AG04450 (cell line): ENCODE data around the gene LTBR. TPM values are rescaled to one million over a fixed set of nuclear protein-coding genes. Genes with fewer than 3 reads are reported as not detected.

Experiments
- CTCF ChIA-PET: fragments of 300-600, 350-600 bp; formaldehyde crosslinking; extraction: SDS; loops from one replicate; lab custom pipeline; 2022; ENCODE audit warnings: antibody characterized with exemption, inconsistent platforms; lab: Charles Lee
- POLR2A ChIA-PET: fragments of 350-600 bp; formaldehyde crosslinking; extraction: SDS; loops from one replicate; lab custom pipeline; 2021; ENCODE audit warnings: antibody characterized with exemption, inconsistent platforms; lab: Yijun Ruan, JAX
- DNase-seq: peaks from one replicate; pipeline ENCODE4 v3.0.0-alpha.2; 2011; ENCODE audit warnings: low read depth, low spot score
- H3K27ac ChIP-seq: one replicate; pipeline ENCODE4 v1.5.1; 2012; ENCODE audit warnings: low read depth, low read length, control low read depth
- H3K27me3 ChIP-seq: one replicate; pipeline ENCODE4 v1.6.0; 2012; ENCODE audit warnings: low read length; ENCODE audit not compliant: control insufficient read depth, insufficient read depth
- H3K4me3 ChIP-seq: 2 replicates; pipeline ENCODE4 v1.5.1; 2011; ENCODE audit warnings: mild to moderate bottlenecking, low read depth, low read length, control low read depth
- H3K9me3 ChIP-seq: 2 replicates; pipeline ENCODE4 v1.5.1; 2012; ENCODE audit warnings: low read length; ENCODE audit not compliant: control insufficient read depth, insufficient read depth
- polyA plus RNA-seq: library from polyadenylated mRNA; depleted of rRNA; stranded (reverse); fragments of >200 nt; gene quantifications from 2 replicates; pipeline ENCODE4 v1.2.3, GENCODE V29; 2011; rRNA removed
- small RNA-seq: library from RNA; depleted of rRNA; stranded (forward); fragments of <200 nt; gene quantifications from one replicate; pipeline ENCODE3, GENCODE V24; 2012; ENCODE audit warnings: low read depth; ENCODE audit not compliant: insufficient read length
- TF ChIP-seq, protein P1 (sequence below): IDR thresholded peaks from 2 replicates; pipeline ENCODE4 v1.5.1; 2011; ENCODE audit warnings: low read depth, low read length, control low read depth, inconsistent platforms

The LTBR gene
- polyA plus RNA-seq, 1 experiment: 32.1 TPM

DNA sequence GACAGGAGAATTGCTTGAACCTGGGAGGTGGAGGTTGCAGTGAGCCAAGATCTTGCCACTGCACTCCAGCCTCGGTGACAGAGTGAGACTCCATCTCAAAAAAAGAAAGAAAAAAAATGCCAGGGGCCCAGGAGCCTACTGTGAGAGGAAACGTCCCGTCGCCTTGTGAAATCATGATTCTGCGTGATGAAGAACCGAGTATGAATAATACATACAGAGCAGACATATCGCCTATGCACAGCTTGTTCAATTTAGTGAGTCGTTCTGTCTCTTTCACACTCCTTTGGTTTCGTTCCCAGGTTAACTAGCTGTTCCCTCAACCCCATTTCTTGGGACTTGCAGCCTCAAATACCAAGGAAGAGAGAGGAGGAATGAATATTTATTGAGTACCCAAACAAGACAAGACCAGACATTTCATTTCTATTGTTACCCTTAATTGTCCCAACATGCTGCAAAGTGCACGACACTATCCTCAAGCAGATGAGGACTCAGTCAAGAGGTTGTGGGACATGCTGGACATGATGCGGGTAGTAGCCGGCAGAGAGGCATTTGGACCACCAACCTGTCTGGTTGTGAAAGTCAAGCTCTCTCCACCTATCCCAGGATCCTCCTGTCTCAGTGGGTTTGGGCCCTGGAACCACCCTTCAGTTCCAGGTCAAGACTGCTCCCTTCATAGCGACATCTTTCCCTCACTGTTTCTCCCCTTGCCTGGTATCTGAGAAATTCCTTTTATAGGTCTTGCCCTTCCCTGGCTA lies 52.2 kb downstream of the LTBR start:
- DNase-seq: no peak
- ChIA-PET CTCF (interaction anchor here (1.5 kb wide), 1 partner anchor 29 kb away, joined by 7 read pairs; no protein-coding TSS in a partner anchor), POLR2A (interaction anchor here (1.0 kb wide), 1 partner anchor 113 kb away, joined by 3 read pairs; no protein-coding TSS in a partner anchor)
- Histone ChIP-seq H3K27me3 (no peaks in the 10 kb centered on the region), H3K9me3 (no peaks in the 10 kb centered on the region), H3K27ac (no peak overlapping the region), H3K4me3 (no peak overlapping the region)
- TF ChIP-seq, protein P1, sequence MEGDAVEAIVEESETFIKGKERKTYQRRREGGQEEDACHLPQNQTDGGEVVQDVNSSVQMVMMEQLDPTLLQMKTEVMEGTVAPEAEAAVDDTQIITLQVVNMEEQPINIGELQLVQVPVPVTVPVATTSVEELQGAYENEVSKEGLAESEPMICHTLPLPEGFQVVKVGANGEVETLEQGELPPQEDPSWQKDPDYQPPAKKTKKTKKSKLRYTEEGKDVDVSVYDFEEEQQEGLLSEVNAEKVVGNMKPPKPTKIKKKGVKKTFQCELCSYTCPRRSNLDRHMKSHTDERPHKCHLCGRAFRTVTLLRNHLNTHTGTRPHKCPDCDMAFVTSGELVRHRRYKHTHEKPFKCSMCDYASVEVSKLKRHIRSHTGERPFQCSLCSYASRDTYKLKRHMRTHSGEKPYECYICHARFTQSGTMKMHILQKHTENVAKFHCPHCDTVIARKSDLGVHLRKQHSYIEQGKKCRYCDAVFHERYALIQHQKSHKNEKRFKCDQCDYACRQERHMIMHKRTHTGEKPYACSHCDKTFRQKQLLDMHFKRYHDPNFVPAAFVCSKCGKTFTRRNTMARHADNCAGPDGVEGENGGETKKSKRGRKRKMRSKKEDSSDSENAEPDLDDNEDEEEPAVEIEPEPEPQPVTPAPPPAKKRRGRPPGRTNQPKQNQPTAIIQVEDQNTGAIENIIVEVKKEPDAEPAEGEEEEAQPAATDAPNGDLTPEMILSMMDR: no peak

GRCh38 chr12:6437586-6437985 lies 53.6 kb downstream of the LTBR start:
- TF ChIP-seq, protein P1: no peak
- CTCF ChIA-PET: no interaction called here
- POLR2A ChIA-PET: interaction anchor here (2.3 kb wide), 1 partner anchor 33 kb away, joined by 7 read pairs; the partner anchor contains the start of gene VAMP1
- no peak overlapping the region for H3K4me3 ChIP-seq
- no peak overlapping the region for H3K27ac ChIP-seq
- H3K27me3 ChIP-seq: no peaks in the 10 kb centered on the region
- DNase-seq: no peak
- no peaks in the 10 kb centered on the region for H3K9me3 ChIP-seq

GRCh38 chr12:6438345-6438744 lies 54.4 kb downstream of the LTBR start:
- Histone ChIP-seq H3K27ac (no peak overlapping the region), H3K27me3 (no peaks in the 10 kb centered on the region), H3K4me3 (no peak overlapping the region), H3K9me3 (no peaks in the 10 kb centered on the region)
- TF ChIP-seq, protein P1: no peak
- POLR2A ChIA-PET: interaction anchor here (2.3 kb wide), 1 partner anchor 32 kb away, joined by 7 read pairs; the partner anchor contains the start of gene VAMP1
- DNase-seq: no peak
- CTCF ChIA-PET: interaction anchor here (2.9 kb wide), 1 partner anchor 27 kb away, joined by 25 read pairs; no protein-coding TSS in a partner anchor

DNA sequence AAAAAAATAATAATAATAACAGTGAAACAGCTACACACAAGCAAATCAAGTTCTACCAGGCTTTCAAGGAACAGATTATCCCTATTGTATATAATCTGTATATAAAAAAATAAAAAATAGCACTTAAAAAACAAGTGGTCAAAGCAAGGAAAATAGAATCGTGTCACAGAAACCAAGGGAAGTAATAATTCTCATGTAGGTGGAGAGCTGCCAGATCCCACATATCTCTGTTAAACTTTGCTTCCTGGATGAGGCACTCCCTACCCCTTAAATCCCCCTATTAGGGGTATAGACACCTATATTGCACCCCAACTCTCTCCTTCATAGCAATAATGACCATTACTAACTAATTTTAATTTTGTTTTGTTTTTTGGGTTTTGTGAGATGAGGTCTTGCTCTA lies 56.4 kb downstream of the LTBR start:
- POLR2A ChIA-PET: no interaction called here
- DNase-seq: no peak
- H3K27ac ChIP-seq: no peak overlapping the region
- CTCF ChIA-PET: interaction anchor here (2.9 kb wide), 1 partner anchor 25 kb away, joined by 25 read pairs; no protein-coding TSS in a partner anchor
- TF ChIP-seq, protein P1: no peak
- no peaks in the 10 kb centered on the region for H3K27me3 ChIP-seq
- H3K9me3 ChIP-seq: no peaks in the 10 kb centered on the region; the same call in 1 of the 2 replicates
- H3K4me3 ChIP-seq: no peak overlapping the region

Small RNA genes within 50 kb of the gene (small RNA-seq; reads per million reads assigned to genes)
- gene RN7SL391P: not detected

Other genes with a start within 250 kb of the LTBR start
- 152 and 177 TPM in 2 replicates for gene CD9, start 183.8 kb upstream of the LTBR start, polyA plus RNA-seq
- 0.06 and 0.15 TPM in 2 replicates for gene PLEKHG6, start 73.5 kb upstream of the LTBR start, polyA plus RNA-seq
- 231 and 255 TPM in 2 replicates for gene TNFRSF1A, start 42.1 kb upstream of the LTBR start, polyA plus RNA-seq
- gene SCNN1A, start 8.6 kb upstream of the LTBR start, polyA plus RNA-seq: 0.25 and 0.26 TPM in 2 replicates
- not detected in 2 replicates for gene CD27, start 60.8 kb downstream of the LTBR start, polyA plus RNA-seq
- gene TAPBPL, start 67.9 kb downstream of the LTBR start, polyA plus RNA-seq: 10.2 and 13.5 TPM in 2 replicates
- 15.1 and 18.3 TPM in 2 replicates for gene VAMP1, start 86.5 kb downstream of the LTBR start, polyA plus RNA-seq
- 120 and 165 TPM in 2 replicates for gene MRPL51, start 109.1 kb downstream of the LTBR start, polyA plus RNA-seq
- gene NCAPD2, start 109.9 kb downstream of the LTBR start, polyA plus RNA-seq: 36.1 and 38.4 TPM in 2 replicates
- gene GAPDH, start 150.4 kb downstream of the LTBR start, polyA plus RNA-seq: 9,160 and 11,356 TPM in 2 replicates
- gene IFFO1, start 171.9 kb downstream of the LTBR start, polyA plus RNA-seq: 23.8 and 24.2 TPM in 2 replicates
- 35.7 and 41.3 TPM in 2 replicates for gene NOP2, start 184.1 kb downstream of the LTBR start, polyA plus RNA-seq
- gene CHD4, start 223.2 kb downstream of the LTBR start, polyA plus RNA-seq: 86.3 and 119 TPM in 2 replicates